Measurements from ENCODE around the gene ARID3B.

DNA sequence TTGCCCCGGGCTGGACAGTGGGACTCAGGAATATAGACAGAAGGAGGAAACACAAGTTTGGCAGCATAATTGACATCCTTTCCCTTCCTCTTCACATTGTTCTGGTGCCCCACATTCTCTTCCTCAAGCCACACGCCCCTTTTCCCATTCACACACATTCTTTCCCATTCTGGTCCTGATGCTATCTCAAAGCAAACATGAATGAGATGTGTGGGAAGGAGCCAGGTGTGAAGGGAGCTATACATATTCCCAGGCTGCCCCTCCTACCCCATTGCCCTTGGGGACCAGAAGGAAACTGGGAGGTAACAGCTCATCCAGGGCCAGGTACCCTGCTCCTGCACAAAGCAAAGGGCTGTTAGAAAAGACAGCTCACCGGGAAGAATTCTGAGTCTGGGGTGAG, 51.2 kb downstream of the ARID3B start:
- TF ChIP-seq, protein P1, sequence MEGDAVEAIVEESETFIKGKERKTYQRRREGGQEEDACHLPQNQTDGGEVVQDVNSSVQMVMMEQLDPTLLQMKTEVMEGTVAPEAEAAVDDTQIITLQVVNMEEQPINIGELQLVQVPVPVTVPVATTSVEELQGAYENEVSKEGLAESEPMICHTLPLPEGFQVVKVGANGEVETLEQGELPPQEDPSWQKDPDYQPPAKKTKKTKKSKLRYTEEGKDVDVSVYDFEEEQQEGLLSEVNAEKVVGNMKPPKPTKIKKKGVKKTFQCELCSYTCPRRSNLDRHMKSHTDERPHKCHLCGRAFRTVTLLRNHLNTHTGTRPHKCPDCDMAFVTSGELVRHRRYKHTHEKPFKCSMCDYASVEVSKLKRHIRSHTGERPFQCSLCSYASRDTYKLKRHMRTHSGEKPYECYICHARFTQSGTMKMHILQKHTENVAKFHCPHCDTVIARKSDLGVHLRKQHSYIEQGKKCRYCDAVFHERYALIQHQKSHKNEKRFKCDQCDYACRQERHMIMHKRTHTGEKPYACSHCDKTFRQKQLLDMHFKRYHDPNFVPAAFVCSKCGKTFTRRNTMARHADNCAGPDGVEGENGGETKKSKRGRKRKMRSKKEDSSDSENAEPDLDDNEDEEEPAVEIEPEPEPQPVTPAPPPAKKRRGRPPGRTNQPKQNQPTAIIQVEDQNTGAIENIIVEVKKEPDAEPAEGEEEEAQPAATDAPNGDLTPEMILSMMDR (IDR thresholded peaks at IDR 0.05): no peak
- no peak for TF ChIP-seq POLR2A (IDR thresholded peaks at IDR 0.05)

All from testis (tissue), 2 donors.